HG03354 (cell line): ENCODE data around the gene BCL2L11.
A peak's percentile ranks its signal among the peaks of the same experiment; 100 is the strongest.

ENCODE experiments used
- ATAC-seq: cut with Tn5 transposase; IDR thresholded peaks from one replicate; pipeline ENCODE4 v1.9.1; 2021; ENCODE audit warnings: mild to moderate bottlenecking; ENCODE audit not compliant: unreplicated experiment, poor library complexity, severe bottlenecking

BCL2L11 gene

GRCh38 chr2:111209045-111209514 is 88.4 kb downstream of the BCL2L11 start:
- ATAC-seq: peak; percentile 92

- no peak for ATAC-seq
These were observed 89.3 kb downstream of the BCL2L11 start for GRCh38 chr2:111210036-111210435.

- no peak for ATAC-seq
These were observed 93.2 kb downstream of the BCL2L11 start for GRCh38 chr2:111213877-111214276.

- no peak for ATAC-seq
These were observed 96.3 kb downstream of the BCL2L11 start for GRCh38 chr2:111216811-111217652.
